Glutamatergic neuron (in vitro differentiated cells): ENCODE measurements around the gene TGFBR2. TPM values are rescaled to one million over a fixed set of nuclear protein-coding genes. Genes with fewer than 3 reads are reported as not detected.

ENCODE experiments used
- DNase-seq: peaks from one replicate; pipeline ENCODE4 v3.0.0; 2022
- H3K27ac Mint-ChIP-seq: one replicate; pipeline ENCODE4 v1.8.0; 2020; ENCODE audit warnings: mild to moderate bottlenecking, mixed read lengths, inconsistent platforms; ENCODE audit not compliant: unreplicated experiment
- H3K27me3 Mint-ChIP-seq: one replicate; pipeline ENCODE4 v1.8.0; 2020; ENCODE audit warnings: mild to moderate bottlenecking, moderate library complexity, mixed read lengths, inconsistent platforms; ENCODE audit not compliant: unreplicated experiment
- H3K36me3 Mint-ChIP-seq: one replicate; pipeline ENCODE4 v1.8.0; 2020; ENCODE audit warnings: mild to moderate bottlenecking, mixed read lengths, inconsistent platforms; ENCODE audit not compliant: unreplicated experiment
- H3K4me1 Mint-ChIP-seq: one replicate; pipeline ENCODE4 v1.8.0; 2020; ENCODE audit warnings: mild to moderate bottlenecking, low read depth, mixed read lengths, inconsistent platforms; ENCODE audit not compliant: unreplicated experiment
- H3K4me3 Mint-ChIP-seq: one replicate; pipeline ENCODE4 v1.8.0; 2020; ENCODE audit warnings: mild to moderate bottlenecking, mixed read lengths, inconsistent platforms; ENCODE audit not compliant: unreplicated experiment
- H3K9me3 Mint-ChIP-seq: one replicate; pipeline ENCODE4 v1.8.0; 2020; ENCODE audit warnings: mild to moderate bottlenecking, moderate library complexity, mixed read lengths, inconsistent platforms; ENCODE audit not compliant: unreplicated experiment
- total RNA-seq: library from RNA; stranded (reverse); fragmentation: NEBNext Ultra II Directional; extraction: Animal tissue kit (Norgen Biotek cat#: 25700); gene quantifications from one replicate; pipeline ENCODE4 v1.2.1, GENCODE V29; 2021; ENCODE audit not compliant: unreplicated experiment
- TF ChIP-seq, protein P1 (sequence below): fragments of 200-600 bp; sonication (generic); IDR thresholded peaks from one replicate; pipeline ENCODE4 v1.5.0; 2021; ENCODE audit not compliant: partially characterized antibody, unreplicated experiment

TGFBR2 gene
- total RNA-seq, 1 donor from 2014 or later = 0.96 TPM

DNA sequence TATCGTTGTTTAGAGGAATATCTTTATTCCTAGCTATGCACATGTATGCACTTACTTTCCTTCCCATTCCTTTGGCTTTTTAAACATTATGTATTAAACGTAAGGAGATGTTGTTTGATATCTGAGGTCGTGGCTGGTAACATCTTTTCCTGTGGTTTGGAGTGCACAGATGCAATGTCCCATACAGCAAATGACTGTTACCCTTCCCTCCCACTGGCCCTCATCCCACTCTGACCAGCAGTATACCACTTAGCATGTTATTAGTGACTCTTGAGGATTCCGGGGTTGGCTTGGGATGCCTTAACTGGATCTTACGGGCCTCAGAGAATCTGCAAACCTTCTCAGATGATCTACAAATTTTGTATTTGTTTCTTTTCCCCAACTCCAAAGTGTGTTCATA, 34.5 kb downstream of the TGFBR2 start:
- Mint-ChIP-seq H3K36me3 (no peaks in the 10 kb centered on the region), H3K4me1 (peaks cover 43% of the 10 kb centered on the region), H3K9me3 (peaks cover 16% of the 10 kb centered on the region), H3K27ac (no peak overlapping the region), H3K27me3 (peaks cover 6% of the 10 kb centered on the region), H3K4me3 (no peak overlapping the region)
- TF ChIP-seq, protein P1, sequence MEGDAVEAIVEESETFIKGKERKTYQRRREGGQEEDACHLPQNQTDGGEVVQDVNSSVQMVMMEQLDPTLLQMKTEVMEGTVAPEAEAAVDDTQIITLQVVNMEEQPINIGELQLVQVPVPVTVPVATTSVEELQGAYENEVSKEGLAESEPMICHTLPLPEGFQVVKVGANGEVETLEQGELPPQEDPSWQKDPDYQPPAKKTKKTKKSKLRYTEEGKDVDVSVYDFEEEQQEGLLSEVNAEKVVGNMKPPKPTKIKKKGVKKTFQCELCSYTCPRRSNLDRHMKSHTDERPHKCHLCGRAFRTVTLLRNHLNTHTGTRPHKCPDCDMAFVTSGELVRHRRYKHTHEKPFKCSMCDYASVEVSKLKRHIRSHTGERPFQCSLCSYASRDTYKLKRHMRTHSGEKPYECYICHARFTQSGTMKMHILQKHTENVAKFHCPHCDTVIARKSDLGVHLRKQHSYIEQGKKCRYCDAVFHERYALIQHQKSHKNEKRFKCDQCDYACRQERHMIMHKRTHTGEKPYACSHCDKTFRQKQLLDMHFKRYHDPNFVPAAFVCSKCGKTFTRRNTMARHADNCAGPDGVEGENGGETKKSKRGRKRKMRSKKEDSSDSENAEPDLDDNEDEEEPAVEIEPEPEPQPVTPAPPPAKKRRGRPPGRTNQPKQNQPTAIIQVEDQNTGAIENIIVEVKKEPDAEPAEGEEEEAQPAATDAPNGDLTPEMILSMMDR = no peak
- no peak for DNase-seq

DNA sequence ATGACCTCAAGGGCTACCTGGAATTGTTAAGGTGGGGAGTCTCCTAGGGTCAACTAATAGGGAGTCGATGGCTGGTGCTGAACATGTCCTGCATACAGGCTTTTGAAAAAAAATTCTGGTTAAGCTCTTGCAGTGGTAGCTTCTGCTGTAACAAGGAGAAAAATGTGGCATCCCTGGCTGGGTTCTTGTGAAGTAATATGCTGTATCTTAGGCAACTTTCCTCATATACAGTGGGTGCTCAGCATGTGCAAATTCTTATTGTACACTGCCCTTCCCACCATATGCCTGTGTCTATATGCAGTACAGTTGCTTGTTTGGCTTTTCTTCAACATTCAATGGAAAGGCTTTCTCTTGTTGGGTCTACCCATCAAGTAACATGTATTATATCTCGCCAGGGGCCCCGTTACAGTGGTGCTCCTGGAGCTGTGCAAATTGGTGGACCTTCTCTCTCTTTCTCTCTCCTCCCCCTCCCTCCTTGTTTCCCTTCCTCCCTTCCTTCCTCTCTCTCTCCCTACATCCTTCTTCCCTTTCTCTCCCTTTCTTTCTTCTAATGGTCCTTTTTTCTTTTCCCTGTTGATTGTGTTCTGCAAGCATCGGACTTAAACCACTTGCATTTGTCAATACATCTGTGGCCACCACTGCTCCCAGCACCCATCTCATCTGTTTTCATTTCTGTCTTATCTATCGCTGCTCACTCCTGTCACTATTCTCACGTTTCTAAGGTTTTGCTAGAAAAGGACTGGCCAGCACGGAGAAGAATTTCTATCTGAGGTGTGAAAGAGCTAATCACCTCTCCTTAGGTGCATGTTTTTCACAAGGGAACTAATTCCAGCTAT, 35.2 kb downstream of the TGFBR2 start:
- Mint-ChIP-seq H3K4me1 (peaks cover 39% of the 10 kb centered on the region), H3K36me3 (no peaks in the 10 kb centered on the region), H3K27ac (no peak overlapping the region)

DNA sequence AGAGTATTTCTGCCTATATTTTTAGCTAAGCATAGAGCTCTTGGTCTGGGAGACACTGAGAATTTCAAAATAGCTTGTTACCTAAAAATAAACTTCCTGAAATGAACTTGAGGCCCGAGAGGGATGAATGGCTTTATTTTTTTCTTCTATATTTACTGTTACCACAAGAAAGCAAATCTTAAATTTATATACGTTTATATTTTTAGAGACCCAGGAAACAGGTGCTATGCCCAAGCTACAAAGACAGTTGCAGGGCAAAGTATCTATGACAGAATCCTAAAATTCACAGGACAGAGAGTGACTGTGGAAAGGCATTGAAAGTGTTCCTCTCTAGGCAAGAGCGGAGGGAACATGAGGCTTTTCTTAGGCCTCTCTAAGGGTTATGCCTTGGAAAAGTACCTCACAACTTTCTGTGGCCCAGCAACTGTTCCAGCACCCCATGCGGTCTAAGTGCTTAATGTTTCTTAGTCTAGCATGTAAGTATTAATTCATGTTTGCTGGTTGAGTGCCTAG, 36.5 kb downstream of the TGFBR2 start:
- no peak overlapping the region for H3K4me3 Mint-ChIP-seq
- no peaks in the 10 kb centered on the region for H3K36me3 Mint-ChIP-seq
- H3K9me3 Mint-ChIP-seq = peaks cover 10% of the 10 kb centered on the region
- TF ChIP-seq, protein P1 = no peak
- H3K27ac Mint-ChIP-seq = no peak overlapping the region
- H3K27me3 Mint-ChIP-seq = peaks cover 8% of the 10 kb centered on the region
- DNase-seq = no peak
- H3K4me1 Mint-ChIP-seq = peaks cover 30% of the 10 kb centered on the region

More for the DNA sequence above, 35.2 kb downstream of the TGFBR2 start:
- TF ChIP-seq, protein P1 = no peak
- H3K9me3 Mint-ChIP-seq = peaks cover 15% of the 10 kb centered on the region
- H3K4me3 Mint-ChIP-seq = no peak overlapping the region
- H3K27me3 Mint-ChIP-seq = peaks cover 8% of the 10 kb centered on the region
- DNase-seq = no peak

DNA sequence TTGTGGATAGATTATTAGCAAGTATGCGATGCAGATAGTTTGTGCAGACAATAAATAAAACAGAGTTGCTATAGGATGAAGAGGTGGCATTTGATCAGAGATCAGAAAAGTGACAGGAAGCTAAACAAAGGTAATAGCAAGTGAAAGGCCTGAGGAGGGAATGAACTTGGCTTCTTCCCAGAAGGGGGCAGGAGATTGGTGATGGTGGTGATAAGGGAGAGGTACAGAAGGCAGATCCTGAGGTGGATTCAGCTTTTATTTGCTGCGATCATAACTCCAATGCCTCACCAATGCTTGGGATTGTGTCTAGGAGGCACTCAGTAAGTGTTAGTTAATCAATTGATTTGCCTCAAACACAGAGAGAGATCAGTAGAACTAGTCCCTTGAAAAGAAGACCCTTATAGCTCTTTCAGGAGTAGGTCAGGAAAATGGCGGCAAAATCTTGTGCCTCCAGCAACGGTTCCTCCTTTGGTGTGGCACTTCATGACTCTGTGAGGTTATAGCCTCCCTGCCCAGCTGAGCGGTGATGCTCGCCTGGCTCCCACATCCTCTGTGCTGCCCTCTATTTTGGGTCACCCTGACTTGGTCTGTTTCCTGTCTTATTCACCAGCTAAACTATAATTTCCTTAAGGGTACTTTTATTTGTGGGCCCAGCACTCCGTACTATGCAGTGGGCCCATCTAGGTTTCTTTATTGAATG, 37.5 kb downstream of the TGFBR2 start:
- peaks cover 4% of the 10 kb centered on the region for H3K27me3 Mint-ChIP-seq
- H3K4me3 Mint-ChIP-seq = no peak overlapping the region
- no peaks in the 10 kb centered on the region for H3K36me3 Mint-ChIP-seq
- TF ChIP-seq, protein P1 = no peak
- no peak overlapping the region for H3K27ac Mint-ChIP-seq
- DNase-seq = no peak
- peaks cover 21% of the 10 kb centered on the region for H3K4me1 Mint-ChIP-seq
- H3K9me3 Mint-ChIP-seq = peaks cover 6% of the 10 kb centered on the region

DNA sequence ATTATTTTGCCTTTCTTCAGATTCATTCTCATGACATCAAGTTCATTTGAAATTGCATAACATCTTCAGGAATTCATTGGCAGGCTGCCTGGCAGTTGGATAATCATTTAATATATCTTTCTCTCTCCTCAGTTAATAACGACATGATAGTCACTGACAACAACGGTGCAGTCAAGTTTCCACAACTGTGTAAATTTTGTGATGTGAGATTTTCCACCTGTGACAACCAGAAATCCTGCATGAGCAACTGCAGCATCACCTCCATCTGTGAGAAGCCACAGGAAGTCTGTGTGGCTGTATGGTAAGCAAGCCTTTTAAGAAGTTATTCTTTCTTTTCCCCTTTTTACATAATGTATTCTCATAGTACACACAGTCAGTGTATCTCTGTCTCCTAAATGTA, 38.2 kb downstream of the TGFBR2 start:
- H3K9me3 Mint-ChIP-seq = no peaks in the 10 kb centered on the region
- H3K27ac Mint-ChIP-seq = no peak overlapping the region
- no peaks in the 10 kb centered on the region for H3K36me3 Mint-ChIP-seq
- DNase-seq = no peak
- TF ChIP-seq, protein P1 = no peak
- H3K4me3 Mint-ChIP-seq = no peak overlapping the region
- peaks cover 16% of the 10 kb centered on the region for H3K4me1 Mint-ChIP-seq
- H3K27me3 Mint-ChIP-seq = peaks cover 3% of the 10 kb centered on the region
